Hepatocyte (in vitro differentiated cells): ENCODE data around the gene RPS24. TPM values are rescaled to one million over a fixed set of nuclear protein-coding genes. Genes with fewer than 3 reads are reported as not detected.

Source experiments
- DNase-seq: peaks from one replicate; pipeline ENCODE4 v3.0.0-alpha.2; 2016; ENCODE audit warnings: low spot score
- H2AFZ ChIP-seq: fragments of 200-600 bp; sonication (generic); 2 replicates; pipeline ENCODE4 v1.6.0; 2016; ENCODE audit warnings: antibody characterized with exemption, mild to moderate bottlenecking
- H3K27ac ChIP-seq: fragments of 200-600 bp; sonication (generic); 2 replicates; pipeline ENCODE4 v1.5.1; 2016; ENCODE audit warnings: mild to moderate bottlenecking
- H3K27me3 ChIP-seq: fragments of 200-600 bp; sonication (generic); 2 replicates; pipeline ENCODE4 v1.6.1; 2016
- H3K36me3 ChIP-seq: fragments of 200-600 bp; sonication (generic); replicated peaks from 2 replicates; pipeline ENCODE4 v1.5.1; 2016; ENCODE audit warnings: low read depth; ENCODE audit not compliant: insufficient read depth
- H3K4me1 ChIP-seq: fragments of 200-600 bp; sonication (generic); 2 replicates; pipeline ENCODE4 v1.5.1; 2016; ENCODE audit warnings: mild to moderate bottlenecking, moderate library complexity; ENCODE audit not compliant: insufficient read depth
- H3K4me2 ChIP-seq: fragments of 200-600 bp; sonication (generic); 2 replicates; pipeline ENCODE4 v1.6.0; 2016
- H3K4me3 ChIP-seq: fragments of 200-600 bp; sonication (generic); 2 replicates; pipeline ENCODE4 v1.5.1; 2016; ENCODE audit warnings: mild to moderate bottlenecking
- H3K79me2 ChIP-seq: fragments of 200-600 bp; sonication (generic); 2 replicates; pipeline ENCODE4 v1.6.0; 2017; ENCODE audit warnings: mild to moderate bottlenecking
- H3K9me2 ChIP-seq: fragments of 200-600 bp; sonication (generic); replicated peaks from 2 replicates; pipeline ENCODE4 v1.6.0; 2017; ENCODE audit warnings: mild to moderate bottlenecking; ENCODE audit not compliant: insufficient read depth
- H3K9me3 ChIP-seq: fragments of 200-600 bp; sonication (generic); 2 replicates; pipeline ENCODE4 v1.5.1; 2016; ENCODE audit warnings: low read depth, mild to moderate bottlenecking
- H4K20me1 ChIP-seq: fragments of 200-600 bp; sonication (generic); 2 replicates; pipeline ENCODE4 v1.6.0; 2016; ENCODE audit warnings: mild to moderate bottlenecking; ENCODE audit not compliant: insufficient read depth, poor library complexity, severe bottlenecking
- EZH2 ChIP-seq: fragments of 200-600 bp; sonication (generic); IDR thresholded peaks from 2 replicates; pipeline ENCODE4 v1.6.1; 2016; ENCODE audit warnings: antibody characterized with exemption, mild to moderate bottlenecking, borderline replicate concordance
- EZH2phosphoT487 ChIP-seq: fragments of 200-600 bp; sonication (generic); IDR thresholded peaks from one replicate; pipeline ENCODE4 v1.6.1; 2018; ENCODE audit warnings: antibody characterized with exemption, mild to moderate bottlenecking, low read depth, moderate library complexity; ENCODE audit not compliant: unreplicated experiment, severe bottlenecking
- WGBS: methylation state at CpG from one replicate; pipeline ENCODE4 v1.1.6; 2016; ENCODE audit warnings: low lambda C conversion rate; ENCODE audit errors: missing lambda C conversion rate; 5-methylcytosine and 5-hydroxymethylcytosine counted together
- polyA plus RNA-seq: library from polyadenylated mRNA; unstranded; fragments of >200 nt; fragmentation: Nextera tagmentation; extraction: Ambion mirVana; gene quantifications from 2 replicates; pipeline ENCODE4 v1.2.1, GENCODE V29; 2016
- total RNA-seq: library from RNA; depleted of rRNA; stranded (reverse); fragments of >200 nt; gene quantifications from 2 replicates; pipeline ENCODE4 v1.2.3, GENCODE V29; 2014
- TF ChIP-seq, protein P1 (sequence below): fragments of 200-600 bp; sonication (generic); IDR thresholded peaks from 2 replicates; pipeline ENCODE4 v1.5.1; 2016; ENCODE audit warnings: antibody characterized with exemption, mild to moderate bottlenecking; ENCODE audit not compliant: poor library complexity

RPS24 gene
- total and polyA plus RNA-seq, 2 experiments from 2014 or later: 391 to 2,225 TPM

DNA sequence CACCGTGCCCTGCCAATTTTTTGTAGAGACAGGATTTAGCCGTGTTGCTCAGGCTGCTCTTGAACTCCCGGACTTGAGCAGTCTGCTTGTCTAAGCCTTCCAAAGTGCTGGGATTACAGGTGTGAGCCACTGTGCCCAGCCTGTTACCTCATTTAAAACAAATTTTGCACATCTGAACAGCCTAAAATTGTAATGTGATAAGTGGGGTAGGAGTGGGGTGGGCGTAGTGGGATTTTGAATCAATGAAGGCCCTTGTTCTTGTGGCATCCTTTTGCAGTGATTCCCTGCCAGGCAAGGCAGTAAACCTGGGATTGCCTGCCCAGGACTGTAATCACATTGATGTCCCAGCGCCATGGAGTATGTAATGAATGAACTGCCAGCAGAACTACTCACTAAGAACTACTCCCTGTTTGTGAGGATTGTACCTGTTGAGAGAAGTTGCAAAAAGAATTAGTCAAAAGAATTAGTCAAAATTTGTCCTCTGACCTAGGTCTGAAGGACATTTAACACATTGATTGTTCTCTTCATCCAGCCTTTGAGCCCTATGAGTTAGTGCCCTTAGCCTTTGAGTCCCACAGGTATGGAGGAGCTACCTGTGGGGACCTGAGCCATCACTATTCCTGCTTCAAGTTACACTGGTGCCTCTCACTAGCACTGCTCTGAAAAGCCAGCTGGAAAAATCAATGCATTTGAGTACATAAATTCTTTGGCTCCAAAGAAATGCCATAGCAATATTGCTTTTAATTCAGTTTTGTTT, 5.3 kb downstream of the RPS24 start:
- no peaks in the 10 kb centered on the region for H3K9me3 ChIP-seq
- no peaks in the 10 kb centered on the region for H3K27me3 ChIP-seq
- peaks cover 61% of the 10 kb centered on the region for H3K79me2 ChIP-seq
- H3K4me2 ChIP-seq: no peak overlapping the region
- H3K9me2 ChIP-seq: no peaks in the 10 kb centered on the region
- H3K36me3 ChIP-seq: peaks cover 4% of the 10 kb centered on the region
- WGBS: 94% methylated on average over 5 of the region's 5 CpGs
- H4K20me1 ChIP-seq: peaks cover 47% of the 10 kb centered on the region
- peaks cover 12% of the 10 kb centered on the region for H3K4me1 ChIP-seq
- TF ChIP-seq EZH2phosphoT487 (no peak), EZH2 (no peak)
- TF ChIP-seq, protein P1, sequence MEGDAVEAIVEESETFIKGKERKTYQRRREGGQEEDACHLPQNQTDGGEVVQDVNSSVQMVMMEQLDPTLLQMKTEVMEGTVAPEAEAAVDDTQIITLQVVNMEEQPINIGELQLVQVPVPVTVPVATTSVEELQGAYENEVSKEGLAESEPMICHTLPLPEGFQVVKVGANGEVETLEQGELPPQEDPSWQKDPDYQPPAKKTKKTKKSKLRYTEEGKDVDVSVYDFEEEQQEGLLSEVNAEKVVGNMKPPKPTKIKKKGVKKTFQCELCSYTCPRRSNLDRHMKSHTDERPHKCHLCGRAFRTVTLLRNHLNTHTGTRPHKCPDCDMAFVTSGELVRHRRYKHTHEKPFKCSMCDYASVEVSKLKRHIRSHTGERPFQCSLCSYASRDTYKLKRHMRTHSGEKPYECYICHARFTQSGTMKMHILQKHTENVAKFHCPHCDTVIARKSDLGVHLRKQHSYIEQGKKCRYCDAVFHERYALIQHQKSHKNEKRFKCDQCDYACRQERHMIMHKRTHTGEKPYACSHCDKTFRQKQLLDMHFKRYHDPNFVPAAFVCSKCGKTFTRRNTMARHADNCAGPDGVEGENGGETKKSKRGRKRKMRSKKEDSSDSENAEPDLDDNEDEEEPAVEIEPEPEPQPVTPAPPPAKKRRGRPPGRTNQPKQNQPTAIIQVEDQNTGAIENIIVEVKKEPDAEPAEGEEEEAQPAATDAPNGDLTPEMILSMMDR: no peak
- no peak for DNase-seq
- H3K4me3 ChIP-seq: no peak overlapping the region
- no peak overlapping the region for H2AFZ ChIP-seq
- H3K27ac ChIP-seq: no peak overlapping the region

DNA sequence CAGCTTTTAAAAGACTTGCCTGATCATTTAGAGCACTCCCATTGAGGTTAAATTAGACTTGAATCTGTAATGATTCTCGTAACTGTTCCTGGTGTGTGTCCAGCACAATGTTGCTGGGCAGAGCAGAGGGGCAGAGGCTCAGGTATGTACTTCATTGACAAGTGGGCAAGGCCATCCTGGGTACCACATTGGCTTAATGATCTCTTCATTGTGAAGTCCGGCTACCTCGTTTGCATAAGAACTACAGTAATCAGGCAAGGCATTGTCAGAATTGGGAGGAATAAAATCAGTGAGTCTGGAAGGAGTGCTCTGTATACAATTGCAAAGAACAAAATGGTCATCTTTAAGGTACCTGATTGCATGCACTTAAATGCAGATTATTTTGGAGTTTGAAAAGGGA, 6.1 kb downstream of the RPS24 start:
- peaks cover 4% of the 10 kb centered on the region for H3K36me3 ChIP-seq
- no peaks in the 10 kb centered on the region for H3K9me3 ChIP-seq
- peaks cover 10% of the 10 kb centered on the region for H3K4me1 ChIP-seq
- H3K4me2 ChIP-seq: no peak overlapping the region
- H3K9me2 ChIP-seq: no peaks in the 10 kb centered on the region
- DNase-seq: no peak
- peaks cover 47% of the 10 kb centered on the region for H4K20me1 ChIP-seq
- H3K79me2 ChIP-seq: peaks cover 53% of the 10 kb centered on the region
- H2AFZ ChIP-seq: no peak overlapping the region
- H3K27ac ChIP-seq: no peak overlapping the region
- no peak overlapping the region for H3K4me3 ChIP-seq
- no peaks in the 10 kb centered on the region for H3K27me3 ChIP-seq
- TF ChIP-seq EZH2phosphoT487 (no peak), EZH2 (no peak)
- TF ChIP-seq, protein P1: no peak
- WGBS: 86% methylated on average over 3 of the region's 3 CpGs

DNA sequence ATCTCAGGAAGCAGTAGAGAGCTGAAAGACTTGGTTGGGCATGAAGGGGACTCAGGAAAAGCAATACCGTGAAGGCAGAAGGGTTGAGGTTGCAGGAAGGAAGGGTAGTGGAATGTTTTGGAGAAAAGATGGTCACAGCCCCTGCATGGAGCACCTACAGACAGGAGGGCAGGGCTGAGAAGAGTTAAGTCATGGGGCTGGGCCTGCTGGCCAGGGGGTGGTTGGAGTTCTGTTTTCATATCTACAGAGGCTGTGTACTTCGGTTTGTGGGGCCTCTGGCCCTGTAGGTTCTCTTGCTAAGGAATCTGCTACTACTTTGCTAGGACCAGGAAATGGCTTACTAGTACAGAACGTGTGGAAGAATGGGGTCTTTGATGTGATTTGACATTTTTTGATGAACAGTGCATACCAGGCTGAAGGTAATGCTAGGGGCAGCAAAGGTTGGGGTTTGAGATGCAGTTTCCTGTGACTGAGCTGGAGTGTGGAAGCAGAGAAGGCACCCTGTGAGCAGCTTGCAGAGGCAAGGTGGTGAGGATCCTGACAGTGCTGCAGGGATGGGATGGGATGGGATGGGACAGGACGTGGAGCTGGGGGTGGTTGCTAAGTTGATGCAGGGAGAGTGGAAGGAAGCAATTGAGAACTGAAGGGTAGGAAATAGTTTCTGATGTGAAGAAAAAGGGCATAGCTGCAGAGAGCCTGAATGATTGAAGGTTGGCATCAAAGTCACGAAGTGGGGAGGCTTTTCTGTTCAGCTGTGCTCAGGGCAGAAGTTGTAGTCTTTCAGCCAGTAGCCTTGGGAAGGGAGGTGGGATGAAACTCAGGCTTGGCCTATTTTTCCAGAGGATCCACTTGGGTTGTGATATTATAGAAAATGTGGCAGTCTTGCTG, 7.8 kb downstream of the RPS24 start:
- TF ChIP-seq EZH2 (no peak), EZH2phosphoT487 (no peak)
- TF ChIP-seq, protein P1: no peak
- Histone ChIP-seq H3K27me3 (no peaks in the 10 kb centered on the region), H2AFZ (no peak overlapping the region), H3K79me2 (peaks cover 36% of the 10 kb centered on the region), H3K36me3 (peaks cover 4% of the 10 kb centered on the region), H3K4me1 (no peaks in the 10 kb centered on the region), H3K9me3 (no peaks in the 10 kb centered on the region), H3K27ac (no peak overlapping the region), H4K20me1 (peaks cover 33% of the 10 kb centered on the region), H3K4me2 (no peak overlapping the region), H3K4me3 (no peak overlapping the region), H3K9me2 (no peaks in the 10 kb centered on the region)
- 81% methylated on average over 5 of the region's 5 CpGs for WGBS
- DNase-seq: no peak
